K562 (cell line): Measurements from ENCODE around the gene MRPS5. TPM values are rescaled to one million over a fixed set of nuclear protein-coding genes. Genes with fewer than 3 reads are reported as not detected.

ENCODE experiments used
- AFF4 ChIP-seq: sonication (generic); formaldehyde crosslinking; IDR thresholded peaks from 2 replicates; pipeline ENCODE4 v1.8.0; 2023; ENCODE audit warnings: mild to moderate bottlenecking, missing genetic modification reagents
- CREB3 ChIP-seq: fragments of 450-650 bp; conservative IDR thresholded peaks from 2 replicates; pipeline ENCODE4 v1.6.1; 2016; ENCODE audit warnings: missing genetic modification characterization, low read depth, mild to moderate bottlenecking, missing compliant biosample characterization, moderate library complexity
- CTBP1 ChIP-seq: fragments of 450-650 bp; IDR thresholded peaks from 2 replicates; pipeline ENCODE4 v1.6.1; 2016; ENCODE audit warnings: borderline replicate concordance
- FOXK2 ChIP-seq, 2 experiments: fragments of 450-650 bp; IDR thresholded peaks in 1 of 2; conservative IDR thresholded peaks in 1 of 2; 2 replicates each; pipeline ENCODE4 v1.6.1; 2016; ENCODE audit warnings: low read depth in 2 of 2, mild to moderate bottlenecking in 1 of 2
- HCFC1 ChIP-seq: IDR thresholded peaks from 2 replicates; pipeline ENCODE4 v1.6.1; 2012; ENCODE audit warnings: low read depth, low read length, improper control_type of control experiment
- HDAC1 ChIP-seq, 2 experiments: fragments of 450-650 bp; IDR thresholded peaks; 2 replicates each; pipeline ENCODE4 v1.6.1; 2016 to 2017; ENCODE audit warnings: inconsistent platforms in 1 of 2, mild to moderate bottlenecking in 1 of 2, moderate library complexity in 1 of 2
- HNRNPLL ChIP-seq: fragments of 200-400 bp; formaldehyde crosslinking; IDR thresholded peaks from 2 replicates; pipeline ENCODE4 v1.6.1; 2017; ENCODE audit warnings: low read length, low read depth, mild to moderate bottlenecking; ENCODE audit not compliant: poor library complexity, severe bottlenecking
- LCOR ChIP-seq: sonication (generic); formaldehyde crosslinking; IDR thresholded peaks from 2 replicates; pipeline ENCODE4 v1.8.0; 2022; ENCODE audit warnings: mild to moderate bottlenecking, missing genetic modification reagents
- NFYB ChIP-seq: IDR thresholded peaks from 2 replicates; pipeline ENCODE4 v1.6.1; 2011; ENCODE audit warnings: mild to moderate bottlenecking, moderate library complexity; ENCODE audit not compliant: insufficient read length; ENCODE audit errors: extremely low read depth
- RNF2 ChIP-seq: sonication (generic); IDR thresholded peaks from 2 replicates; pipeline ENCODE4 v1.6.1; 2016
- SAFB ChIP-seq: fragments of 200-400 bp; formaldehyde crosslinking; IDR thresholded peaks from 2 replicates; pipeline ENCODE4 v1.6.1; 2017; ENCODE audit warnings: low read depth, low read length, borderline replicate concordance
- SOX6 ChIP-seq: fragments of 450-650 bp; IDR thresholded peaks from 2 replicates; pipeline ENCODE4 v1.6.1; 2014; ENCODE audit warnings: mild to moderate bottlenecking
- SREBF2 ChIP-seq: sonication (generic); formaldehyde crosslinking; IDR thresholded peaks from 2 replicates; pipeline ENCODE4 v1.4.0; 2020; ENCODE audit warnings: mild to moderate bottlenecking, missing genetic modification reagents
- ZBTB26 ChIP-seq: fragments of 450-650 bp; formaldehyde crosslinking; IDR thresholded peaks from 2 replicates; pipeline ENCODE4 v1.4.0; 2022; ENCODE audit warnings: missing genetic modification characterization
- ZFP30 ChIP-seq: fragments of 250-450 bp; sonication (Bioruptor Pico); IDR thresholded peaks from 2 replicates; pipeline ENCODE4 v1.8.0; 2022; ENCODE audit warnings: moderate library complexity, mild to moderate bottlenecking, inconsistent platforms, borderline replicate concordance
- ZNF197 ChIP-seq: fragments of 200-800 bp; sonication (Bioruptor generic); IDR thresholded peaks from 2 replicates; pipeline ENCODE4 v1.6.1; 2016; ENCODE audit warnings: low read depth, missing genetic modification characterization, missing compliant biosample characterization
- ZNF395 ChIP-seq: fragments of 200-800 bp; sonication (Bioruptor generic); IDR thresholded peaks from 2 replicates; pipeline ENCODE4 v1.6.1; 2017; ENCODE audit warnings: missing genetic modification characterization, missing compliant biosample characterization
- ZNF584 ChIP-seq: fragments of 200-800 bp; sonication (Bioruptor generic); IDR thresholded peaks from 2 replicates; pipeline ENCODE4 v1.6.1; 2016; ENCODE audit warnings: low read depth, mild to moderate bottlenecking, missing genetic modification characterization, missing compliant biosample characterization
- polyA plus RNA-seq, 8 experiments: library from polyadenylated mRNA; depleted of rRNA in 4 of 8; stranded (reverse) in 5 of 8; unstranded in 3 of 8; fragments of >200 nt; fragmentation: Nextera tagmentation in 2 of 8; fragmentation: Illumina TruSeq in 1 of 8; extraction: Ambion mirVana in 2 of 8; extraction: Trizol in 1 of 8; gene quantifications; 2 replicates each; pipeline versions ENCODE4 v1.2.1 to v1.2.3, GENCODE V29; 2011 to 2014; ENCODE audit warnings: inconsistent platforms in 1 of 8, missing spikeins in 1 of 8
- total RNA-seq, 7 experiments: library from RNA; depleted of rRNA in 6 of 7; stranded (reverse); fragments of >200 nt in 6 of 7; fragmentation: Illumina TruSeq in 2 of 7; extraction: Trizol in 2 of 7; gene quantifications; 2 replicates each; pipeline versions ENCODE4 v1.2.1 to v1.2.3, GENCODE V29; 2011 to 2021; ENCODE audit warnings: low replicate concordance in 1 of 7

MRPS5 gene
- total and polyA plus RNA-seq, 9 of the 15 experiments (the other 6 are each of a cell fraction or from before 2014, with no cell fraction given): 85.0 to 162 (median 118) TPM

GRCh38 chr2:95165371-95166064, 43.9 kb upstream of the MRPS5 start, which contains the start of gene ZNF2 (continued):
- TF ChIP-seq ZNF395 (CRISPR knock-in tag): peak; percentile 92
- TF ChIP-seq AFF4 (CRISPR knock-in tag): 0 out of 2 replicates have a peak, but pooled peaks have one; percentile 38
- 0 out of 2 replicates have a peak, but pooled peaks have one; percentile 22 for TF ChIP-seq RNF2
- peak in 1 of 2 experiments; percentile 89; a peak in 2 of 4 replicates for TF ChIP-seq HDAC1 (IDR thresholded peaks at IDR 0.05)
- peak; percentile 98 for TF ChIP-seq HCFC1
- 0 out of 2 replicates have a peak, but pooled peaks have one; percentile 10 for TF ChIP-seq SOX6
- TF ChIP-seq ZNF197: 0 out of 2 replicates have a peak, but pooled peaks have one; percentile 52
- TF ChIP-seq ZNF584 (CRISPR knock-in tag): peak; percentile 73; the same call in 1 of the 2 replicates
- 0 out of 2 replicates have a peak, but pooled peaks have one; percentile 75 for TF ChIP-seq LCOR (CRISPR knock-in tag)
- TF ChIP-seq CREB3 (tag): peak; percentile 81
- peak; percentile 48 to 67; a peak in 2 of 4 replicates for TF ChIP-seq FOXK2 (conservative IDR thresholded peaks at IDR 0.05 in 1 of 2, IDR thresholded peaks at IDR 0.05 in 1 of 2; ENCODE audit: low read depth in 2 of 2)
- peak; percentile 37; the same call in 1 of the 2 replicates for TF ChIP-seq ZBTB26 (CRISPR knock-in tag)
- TF ChIP-seq NFYB: peak; percentile 33
- peak; percentile 37; the same call in 1 of the 2 replicates for TF ChIP-seq CTBP1
- TF ChIP-seq SAFB: peak; percentile 26; the same call in 1 of the 2 replicates
- peak; percentile 44 for TF ChIP-seq HNRNPLL
- TF ChIP-seq ZFP30 (CRISPR knock-in tag): no peak
- peak; percentile 90; the same call in 1 of the 2 replicates for TF ChIP-seq SREBF2 (CRISPR knock-in tag)
